Kidney epithelial cell (primary cell): Measurements from ENCODE around the gene ST8SIA1. TPM values are rescaled to one million over a fixed set of nuclear protein-coding genes. Genes with fewer than 3 reads are reported as not detected.

Experiments
- DNase-seq: peaks from one replicate; pipeline ENCODE4 v3.0.0-alpha.2; 2010; ENCODE audit warnings: low read depth
- H3K27me3 ChIP-seq: 2 replicates; pipeline ENCODE4 v1.6.0; 2011; ENCODE audit warnings: low read length; ENCODE audit not compliant: control insufficient read depth, insufficient read depth
- H3K36me3 ChIP-seq: 2 replicates; pipeline ENCODE4 v1.5.1; 2011; ENCODE audit warnings: low read length; ENCODE audit not compliant: control insufficient read depth, insufficient read depth
- H3K4me3 ChIP-seq: 2 replicates; pipeline ENCODE4 v1.5.1; 2011; ENCODE audit warnings: low read depth, mild to moderate bottlenecking, control low read depth, low read length
- CTCF ChIP-seq: IDR thresholded peaks from 2 replicates; pipeline ENCODE4 v1.5.1; 2011; ENCODE audit warnings: mild to moderate bottlenecking, moderate library complexity, low read length, control low read depth, inconsistent platforms; ENCODE audit not compliant: insufficient read depth, poor library complexity, severe bottlenecking
- total RNA-seq: library from RNA; depleted of rRNA; stranded (reverse); fragments of >200 nt; gene quantifications from 2 replicates; pipeline ENCODE4 v1.2.3, GENCODE V29; 2015

Gene ST8SIA1
- total RNA-seq, 1 donor from 2014 or later = 0.21 TPM

- no peak for TF ChIP-seq CTCF
- H3K4me3 ChIP-seq = no peak overlapping the region
- H3K27me3 ChIP-seq = no peaks in the 10 kb centered on the region
- no peaks in the 10 kb centered on the region for H3K36me3 ChIP-seq
- DNase-seq = no peak
These were observed 68.4 kb downstream of the ST8SIA1 start for GRCh38 chr12:22266101-22266500.

GRCh38 chr12:22264380-22264779 is 70.1 kb downstream of the ST8SIA1 start:
- no peak for DNase-seq
- Histone ChIP-seq H3K27me3 (no peaks in the 10 kb centered on the region), H3K36me3 (no peaks in the 10 kb centered on the region), H3K4me3 (no peak overlapping the region)
- no peak for TF ChIP-seq CTCF

GRCh38 chr12:22262309-22262708 is 72.2 kb downstream of the ST8SIA1 start:
- Histone ChIP-seq H3K4me3 (no peak overlapping the region), H3K27me3 (no peaks in the 10 kb centered on the region), H3K36me3 (no peaks in the 10 kb centered on the region)
- no peak for TF ChIP-seq CTCF
- no peak for DNase-seq

DNA sequence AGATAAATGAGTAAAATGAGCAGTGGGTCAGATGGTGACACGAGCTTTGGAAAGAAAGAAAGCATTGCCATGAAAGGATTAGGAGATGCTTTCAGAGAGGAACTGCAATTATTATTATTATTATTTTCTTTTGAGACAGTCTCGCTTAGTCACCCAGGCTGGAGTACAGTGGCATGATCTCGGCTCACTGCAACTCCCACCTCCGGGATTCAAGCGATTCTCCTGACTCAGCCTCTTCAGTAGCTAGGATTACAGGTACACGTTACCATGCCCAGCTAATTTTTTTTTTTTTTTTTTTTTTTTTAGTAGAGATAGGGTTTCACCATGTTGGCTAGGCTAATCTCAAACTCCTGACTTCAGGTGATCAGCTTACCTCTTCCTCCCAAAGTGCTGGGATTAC is 77.4 kb downstream of the ST8SIA1 start:
- no peak overlapping the region for H3K4me3 ChIP-seq
- no peaks in the 10 kb centered on the region for H3K36me3 ChIP-seq
- no peak for DNase-seq
- H3K27me3 ChIP-seq = no peaks in the 10 kb centered on the region
- no peak for TF ChIP-seq CTCF

DNA sequence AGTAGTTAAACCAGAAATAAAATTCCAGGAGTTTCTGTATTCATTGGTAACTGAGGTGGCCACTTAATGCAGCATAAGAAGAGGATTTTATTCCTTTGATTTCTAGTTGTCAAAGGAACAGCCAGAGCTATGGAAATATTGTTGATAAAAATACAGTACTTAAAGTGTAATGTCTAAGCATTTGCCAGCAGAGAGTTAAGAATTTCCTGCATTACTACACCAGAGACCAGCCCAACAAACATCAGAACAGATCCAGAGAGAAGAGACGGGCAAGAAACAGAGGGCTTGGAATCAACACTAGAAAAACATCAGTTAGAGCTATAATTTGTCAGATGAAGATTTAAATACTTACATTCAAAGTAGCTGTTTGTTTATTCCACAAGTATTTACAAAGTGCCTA is 77.9 kb downstream of the ST8SIA1 start:
- H3K4me3 ChIP-seq = no peak overlapping the region
- DNase-seq = no peak
- no peaks in the 10 kb centered on the region for H3K27me3 ChIP-seq
- no peaks in the 10 kb centered on the region for H3K36me3 ChIP-seq
- TF ChIP-seq CTCF = no peak

GRCh38 chr12:22256041-22256441 is 78.5 kb downstream of the ST8SIA1 start:
- no peaks in the 10 kb centered on the region for H3K27me3 ChIP-seq
- H3K4me3 ChIP-seq = no peak overlapping the region
- H3K36me3 ChIP-seq = no peaks in the 10 kb centered on the region
- no peak for TF ChIP-seq CTCF
- DNase-seq = no peak
